Osteocyte (in vitro differentiated cells): ENCODE results near the gene PHACTR1. TPM values are rescaled to one million over a fixed set of nuclear protein-coding genes. Genes with fewer than 3 reads are reported as not detected.
A peak's percentile ranks its signal among the peaks of the same experiment; 100 is the strongest.

Experiments used
- DNase-seq: peaks from one replicate; pipeline ENCODE4 v3.0.0; 2021; ENCODE audit warnings: mixed read lengths; ENCODE audit not compliant: unreplicated experiment; ENCODE audit errors: extremely low spot score
- H3K27ac Mint-ChIP-seq: one replicate; pipeline ENCODE4 v1.8.0; 2021; ENCODE audit warnings: mild to moderate bottlenecking, mixed read lengths; ENCODE audit not compliant: unreplicated experiment
- H3K27me3 Mint-ChIP-seq: one replicate; pipeline ENCODE4 v1.8.0; 2021; ENCODE audit warnings: mixed read lengths; ENCODE audit not compliant: unreplicated experiment
- H3K36me3 Mint-ChIP-seq: one replicate; pipeline ENCODE4 v1.8.0; 2021; ENCODE audit warnings: mixed read lengths; ENCODE audit not compliant: unreplicated experiment
- H3K4me1 Mint-ChIP-seq: one replicate; pipeline ENCODE4 v1.8.0; 2021; ENCODE audit warnings: mixed read lengths; ENCODE audit not compliant: unreplicated experiment
- H3K4me3 Mint-ChIP-seq: one replicate; pipeline ENCODE4 v1.8.0; 2021; ENCODE audit warnings: mild to moderate bottlenecking, moderate library complexity, mixed read lengths; ENCODE audit not compliant: unreplicated experiment
- H3K9me3 Mint-ChIP-seq: one replicate; pipeline ENCODE4 v1.8.0; 2021; ENCODE audit warnings: mixed read lengths; ENCODE audit not compliant: unreplicated experiment
- CTCF ChIP-seq: fragments of 200-600 bp; sonication (generic); IDR thresholded peaks from 2 replicates; pipeline ENCODE4 v1.5.0; 2021; ENCODE audit warnings: antibody characterized with exemption, mild to moderate bottlenecking, moderate library complexity
- total RNA-seq: library from RNA; stranded (reverse); gene quantifications from 2 replicates; pipeline ENCODE4 v1.2.1, GENCODE V29; 2021

The PHACTR1 gene
- total RNA-seq, 1 donor from 2014 or later, result 1.0 TPM

GRCh38 chr6:12974551-12974950 is 258.0 kb downstream of the PHACTR1 start:
- peaks cover 8% of the 10 kb centered on the region for H3K4me1 Mint-ChIP-seq
- peak overlapping the region; percentile 38 for H3K27ac Mint-ChIP-seq
- H3K27me3 Mint-ChIP-seq, result no peaks in the 10 kb centered on the region
- no peak for TF ChIP-seq CTCF
- H3K36me3 Mint-ChIP-seq, result no peaks in the 10 kb centered on the region
- no peak overlapping the region for H3K4me3 Mint-ChIP-seq
- no peaks in the 10 kb centered on the region for H3K9me3 Mint-ChIP-seq
- no peak for DNase-seq

- DNase-seq, result no peak
- no peak for TF ChIP-seq CTCF
- no peaks in the 10 kb centered on the region for H3K27me3 Mint-ChIP-seq
- H3K9me3 Mint-ChIP-seq, result no peaks in the 10 kb centered on the region
- no peak overlapping the region for H3K27ac Mint-ChIP-seq
- no peaks in the 10 kb centered on the region for H3K36me3 Mint-ChIP-seq
- H3K4me3 Mint-ChIP-seq, result no peak overlapping the region
- peaks cover 8% of the 10 kb centered on the region for H3K4me1 Mint-ChIP-seq
Measured at GRCh38 chr6:12976366-12976765, 259.8 kb downstream of the PHACTR1 start.

GRCh38 chr6:12977206-12977605 is 260.6 kb downstream of the PHACTR1 start:
- peaks cover 8% of the 10 kb centered on the region for H3K4me1 Mint-ChIP-seq
- no peak for DNase-seq
- no peak for TF ChIP-seq CTCF
- no peaks in the 10 kb centered on the region for H3K27me3 Mint-ChIP-seq
- no peaks in the 10 kb centered on the region for H3K36me3 Mint-ChIP-seq
- H3K4me3 Mint-ChIP-seq, result no peak overlapping the region
- peaks cover 4% of the 10 kb centered on the region for H3K9me3 Mint-ChIP-seq
- no peak overlapping the region for H3K27ac Mint-ChIP-seq

- H3K36me3 Mint-ChIP-seq, result no peaks in the 10 kb centered on the region
- peaks cover 4% of the 10 kb centered on the region for H3K9me3 Mint-ChIP-seq
- no peaks in the 10 kb centered on the region for H3K27me3 Mint-ChIP-seq
- no peak for TF ChIP-seq CTCF
- DNase-seq, result no peak
- H3K4me1 Mint-ChIP-seq, result peaks cover 8% of the 10 kb centered on the region
- H3K27ac Mint-ChIP-seq, result no peak overlapping the region
- H3K4me3 Mint-ChIP-seq, result no peak overlapping the region
Measured at GRCh38 chr6:12977806-12978205, 261.2 kb downstream of the PHACTR1 start.

- no peak for TF ChIP-seq CTCF
- DNase-seq, result no peak
- H3K9me3 Mint-ChIP-seq, result peaks cover 9% of the 10 kb centered on the region
- H3K36me3 Mint-ChIP-seq, result no peaks in the 10 kb centered on the region
- no peaks in the 10 kb centered on the region for H3K4me1 Mint-ChIP-seq
- no peak overlapping the region for H3K27ac Mint-ChIP-seq
- H3K27me3 Mint-ChIP-seq, result no peaks in the 10 kb centered on the region
- H3K4me3 Mint-ChIP-seq, result no peak overlapping the region
Measured at GRCh38 chr6:12980741-12981140, 264.2 kb downstream of the PHACTR1 start.
